ENCODE results near the gene TRIM17. TPM values are rescaled to one million over a fixed set of nuclear protein-coding genes. Genes with fewer than 3 reads are reported as not detected.

Gene TRIM17
- total RNA-seq, 4 donors from 2014 or later = 1.2 to 3.8 (median 2.8) TPM

GRCh38 chr1:228457017-228457395 is 40.3 kb upstream of the TRIM17 start:
- H3K36me3 ChIP-seq = no peaks in the 10 kb centered on the region
- H3K27me3 ChIP-seq = peaks cover 25% of the 10 kb centered on the region
- 26% methylated on average over 11 of the region's 13 CpGs for WGBS
- no peak for DNase-seq (ENCODE audit: low spot score in 2 of 2)
- no peaks in the 10 kb centered on the region for H3K9me3 ChIP-seq
- peak overlapping the region; percentile 89 for H3K27ac ChIP-seq
- TF ChIP-seq CTCF (IDR thresholded peaks at IDR 0.05) (no peak), POLR2AphosphoS5 (IDR thresholded peaks at IDR 0.05) (no peak), EP300 (IDR thresholded peaks at IDR 0.05) (no peak), POLR2A (IDR thresholded peaks at IDR 0.05) (no peak)
- peaks cover 37% of the 10 kb centered on the region for H3K4me1 ChIP-seq
- peak overlapping the region; percentile 55 for H3K4me3 ChIP-seq

GRCh38 chr1:228456252-228457016 is 39.8 kb upstream of the TRIM17 start:
- no peak for DNase-seq (ENCODE audit: low spot score in 2 of 2)
- Histone ChIP-seq H3K4me3 (peak overlapping the region; percentile 55), H3K27ac (no peak overlapping the region), H3K36me3 (no peaks in the 10 kb centered on the region), H3K4me1 (peaks cover 37% of the 10 kb centered on the region), H3K9me3 (no peaks in the 10 kb centered on the region), H3K27me3 (peaks cover 19% of the 10 kb centered on the region)
- TF ChIP-seq POLR2A (IDR thresholded peaks at IDR 0.05) (no peak), EP300 (IDR thresholded peaks at IDR 0.05) (no peak), POLR2AphosphoS5 (IDR thresholded peaks at IDR 0.05) (no peak), CTCF (IDR thresholded peaks at IDR 0.05) (no peak)
- WGBS = 64% methylated on average over 6 of the region's 6 CpGs

GRCh38 chr1:228455715-228456114 is 39.1 kb upstream of the TRIM17 start:
- no peaks in the 10 kb centered on the region for H3K9me3 ChIP-seq
- no peak for TF ChIP-seq CTCF (IDR thresholded peaks at IDR 0.05)
- TF ChIP-seq POLR2A (IDR thresholded peaks at IDR 0.05) = no peak
- no peak for TF ChIP-seq POLR2AphosphoS5 (IDR thresholded peaks at IDR 0.05)
- TF ChIP-seq EP300 (IDR thresholded peaks at IDR 0.05) = no peak
- H3K36me3 ChIP-seq = no peaks in the 10 kb centered on the region
- H3K27ac ChIP-seq = no peak overlapping the region
- DNase-seq (ENCODE audit: low spot score in 2 of 2) = no peak
- H3K4me1 ChIP-seq = peaks cover 37% of the 10 kb centered on the region
- H3K27me3 ChIP-seq = peaks cover 12% of the 10 kb centered on the region
- H3K4me3 ChIP-seq = no peak overlapping the region
- WGBS = 38% methylated on average over 1 of the region's 1 CpG

GRCh38 chr1:228454238-228454637 is 37.6 kb upstream of the TRIM17 start:
- H3K27me3 ChIP-seq = peaks cover 2% of the 10 kb centered on the region
- H3K9me3 ChIP-seq = no peaks in the 10 kb centered on the region
- H3K36me3 ChIP-seq = no peaks in the 10 kb centered on the region
- H3K4me1 ChIP-seq = peaks cover 32% of the 10 kb centered on the region
- no peak overlapping the region for H3K27ac ChIP-seq
- H3K4me3 ChIP-seq = no peak overlapping the region
- TF ChIP-seq EP300 (IDR thresholded peaks at IDR 0.05) = no peak
- no peak for TF ChIP-seq POLR2A (IDR thresholded peaks at IDR 0.05)
- TF ChIP-seq CTCF (IDR thresholded peaks at IDR 0.05) = no peak
- no peak for TF ChIP-seq POLR2AphosphoS5 (IDR thresholded peaks at IDR 0.05)
- 94% methylated on average over 1 of the region's 1 CpG for WGBS
- DNase-seq (ENCODE audit: low spot score in 2 of 2) = no peak

GRCh38 chr1:228453614-228454013 is 37.0 kb upstream of the TRIM17 start:
- no peak for DNase-seq (ENCODE audit: low spot score in 2 of 2)
- TF ChIP-seq POLR2A (IDR thresholded peaks at IDR 0.05) (no peak), POLR2AphosphoS5 (IDR thresholded peaks at IDR 0.05) (no peak), EP300 (IDR thresholded peaks at IDR 0.05) (no peak), CTCF (IDR thresholded peaks at IDR 0.05) (no peak)
- WGBS = 98% methylated on average over 3 of the region's 3 CpGs
- Histone ChIP-seq H3K27ac (no peak overlapping the region), H3K4me3 (no peak overlapping the region), H3K27me3 (peaks cover 2% of the 10 kb centered on the region), H3K36me3 (no peaks in the 10 kb centered on the region), H3K9me3 (no peaks in the 10 kb centered on the region), H3K4me1 (peaks cover 25% of the 10 kb centered on the region)

Data from suprapubic skin (tissue), 4 donors.